NCI-H2107 treated with DMSO at 0.1 percent for 48 hours (cell line): ENCODE results near the gene NOTO.
"Not testable (repeated sequence)": the region's sequence is repeated elsewhere in the genome, so short reads cannot be mapped to it uniquely, and the experiment has no call there.

Experiments
- DNase-seq: peaks from one replicate; lab custom pipeline; 2025; ENCODE audit not compliant: unreplicated experiment; lab: John Stamatoyannopoulos, UW

Gene NOTO

GRCh38 chr2:73197579-73197978 lies 4.8 kb upstream of the NOTO start:
- DNase-seq: no peak

- DNase-seq: not testable (repeated sequence)
These were observed 2.1 kb upstream of the NOTO start for GRCh38 chr2:73200281-73200680.

- no peak for DNase-seq
These were observed 794 bp downstream of the NOTO start for GRCh38 chr2:73203055-73203681.

GRCh38 chr2:73205611-73206010 lies 3.2 kb downstream of the NOTO start:
- no peak for DNase-seq

- DNase-seq: no peak
These were observed 5.9 kb downstream of the NOTO start for GRCh38 chr2:73208258-73208657.

GRCh38 chr2:73210019-73210418 lies 7.6 kb downstream of the NOTO start:
- no peak for DNase-seq

- DNase-seq: no peak
These were observed 8.3 kb downstream of the NOTO start for GRCh38 chr2:73210696-73211095.

GRCh38 chr2:73212098-73212447 lies 9.7 kb downstream of the NOTO start:
- no peak for DNase-seq

GRCh38 chr2:73212448-73213176 lies 10.2 kb downstream of the NOTO start:
- DNase-seq: peak; percentile 27

GRCh38 chr2:73214120-73215035 lies 12.0 kb downstream of the NOTO start, which contains the start of gene SMYD5:
Gene SMYD5, plus strand, starts transcription at chr2:73214245. Its CDS starts 22 bp downstream, at chr2:73214267.
- DNase-seq: peak; percentile 27

GRCh38 chr2:73215254-73215653 lies 12.9 kb downstream of the NOTO start:
- DNase-seq: no peak

- DNase-seq: no peak
These were observed 14.8 kb downstream of the NOTO start for GRCh38 chr2:73217160-73217559.

- DNase-seq: no peak
These were observed 15.5 kb downstream of the NOTO start for GRCh38 chr2:73217826-73218225.

GRCh38 chr2:73218298-73218697 lies 15.9 kb downstream of the NOTO start:
- no peak for DNase-seq

GRCh38 chr2:73223821-73224220 lies 21.4 kb downstream of the NOTO start:
- DNase-seq: no peak

GRCh38 chr2:73225513-73226360 lies 23.4 kb downstream of the NOTO start:
- no peak for DNase-seq

GRCh38 chr2:73227086-73227485 lies 24.7 kb downstream of the NOTO start:
- DNase-seq: no peak

GRCh38 chr2:73228631-73229030 lies 26.3 kb downstream of the NOTO start:
- no peak for DNase-seq

GRCh38 chr2:73232403-73233153 lies 30.2 kb downstream of the NOTO start:
- DNase-seq: no peak
